HG02642 (cell line): ENCODE measurements around the gene GPT2.
A peak's percentile ranks its signal among the peaks of the same experiment; 100 is the strongest.

Experiments
- ATAC-seq: cut with Tn5 transposase; IDR thresholded peaks from one replicate; pipeline ENCODE4 v1.9.1; 2021; ENCODE audit warnings: mild to moderate bottlenecking; ENCODE audit not compliant: unreplicated experiment, poor library complexity

Gene GPT2, protein sequence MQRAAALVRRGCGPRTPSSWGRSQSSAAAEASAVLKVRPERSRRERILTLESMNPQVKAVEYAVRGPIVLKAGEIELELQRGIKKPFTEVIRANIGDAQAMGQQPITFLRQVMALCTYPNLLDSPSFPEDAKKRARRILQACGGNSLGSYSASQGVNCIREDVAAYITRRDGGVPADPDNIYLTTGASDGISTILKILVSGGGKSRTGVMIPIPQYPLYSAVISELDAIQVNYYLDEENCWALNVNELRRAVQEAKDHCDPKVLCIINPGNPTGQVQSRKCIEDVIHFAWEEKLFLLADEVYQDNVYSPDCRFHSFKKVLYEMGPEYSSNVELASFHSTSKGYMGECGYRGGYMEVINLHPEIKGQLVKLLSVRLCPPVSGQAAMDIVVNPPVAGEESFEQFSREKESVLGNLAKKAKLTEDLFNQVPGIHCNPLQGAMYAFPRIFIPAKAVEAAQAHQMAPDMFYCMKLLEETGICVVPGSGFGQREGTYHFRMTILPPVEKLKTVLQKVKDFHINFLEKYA

DNA sequence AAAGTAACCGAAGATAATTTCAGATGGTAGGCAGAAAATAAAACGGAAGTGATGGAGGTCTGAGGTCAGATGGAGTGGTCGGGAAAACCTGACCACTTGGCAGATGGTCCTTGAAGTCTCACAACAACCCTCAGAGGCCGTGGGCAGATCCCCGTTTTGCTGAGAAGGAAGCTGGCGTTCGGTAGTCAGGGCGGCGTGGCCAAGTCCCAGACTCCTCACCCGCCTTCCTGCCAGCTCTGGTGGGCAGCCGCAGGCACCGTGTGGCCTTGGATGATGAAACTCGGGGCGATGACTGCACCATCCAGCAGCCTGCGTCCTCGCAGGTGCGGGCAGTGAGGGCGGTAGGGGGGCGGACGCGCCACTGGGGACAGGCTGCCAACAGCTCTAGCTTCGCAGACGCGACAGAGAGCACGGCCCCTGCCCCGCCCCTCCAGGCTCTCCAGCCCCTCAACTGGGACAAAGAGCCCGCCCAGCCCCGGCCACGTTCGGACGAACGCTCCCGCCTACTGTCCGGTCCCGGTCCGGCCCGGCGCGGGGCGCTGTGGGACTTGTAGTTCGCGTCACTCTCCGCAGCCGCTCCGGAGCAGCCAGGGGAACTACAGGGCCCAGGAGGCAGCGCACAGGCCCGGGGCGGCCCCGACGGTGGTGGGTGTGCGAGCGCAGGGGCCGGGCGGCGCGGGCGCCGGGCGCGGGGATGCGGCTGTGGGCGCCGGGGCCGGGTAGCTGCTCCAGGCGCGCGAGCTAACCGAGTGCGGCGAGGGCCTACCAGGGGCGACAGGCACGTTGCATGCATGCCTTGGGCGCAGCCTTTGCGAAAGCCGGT lies at the start of gene GPT2:
Gene GPT2 (plus strand): TSS at position 673 of the 823 bp plus-strand sequence. CDS start 354 bp downstream, outside the sequence.
- ATAC-seq = peak; percentile 98

DNA sequence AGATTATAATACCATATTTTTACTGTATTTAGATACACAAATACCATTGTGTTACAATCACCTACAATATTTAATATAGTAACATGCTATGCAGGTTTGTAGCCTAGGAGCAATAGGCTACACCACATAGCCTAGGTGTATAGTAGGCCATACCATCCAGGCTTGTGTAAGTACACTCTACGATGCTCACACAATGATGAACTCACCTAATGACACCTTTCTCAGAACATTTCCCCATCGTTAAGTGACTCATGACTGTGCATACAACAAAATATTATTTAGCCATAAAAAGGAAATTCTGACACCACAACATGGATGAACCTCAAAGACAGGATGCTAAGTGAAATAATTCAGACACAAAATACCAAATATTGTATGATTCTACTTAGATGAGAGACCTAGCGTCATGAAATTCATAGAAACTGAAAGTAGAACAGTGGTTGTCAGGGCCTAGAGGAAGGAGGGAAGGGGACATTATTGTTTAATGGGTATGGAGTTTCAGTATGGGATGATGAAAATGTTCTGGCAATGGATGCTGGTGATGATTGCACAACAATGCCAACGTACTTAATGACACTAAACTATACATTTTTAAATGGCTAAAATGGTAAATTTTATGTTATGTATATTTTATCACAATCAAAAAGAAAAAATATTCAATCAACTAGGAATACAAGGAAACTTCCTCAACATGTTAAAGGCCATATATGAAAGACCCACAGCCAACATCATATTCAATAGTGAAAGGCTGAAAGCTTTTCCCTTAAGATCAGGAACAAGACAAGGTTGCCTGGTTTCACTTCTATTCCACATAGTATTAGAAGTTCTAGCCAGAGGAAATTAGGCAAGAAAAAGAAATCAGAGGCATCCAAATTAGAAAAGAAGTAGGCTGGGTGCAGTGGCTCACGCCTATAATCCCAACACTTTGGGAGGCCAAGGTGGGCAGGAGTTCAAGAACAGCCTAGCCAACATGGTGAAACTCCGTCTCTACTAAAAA lies 47.3 kb upstream of the GPT2 start:
- ATAC-seq = no peak

DNA sequence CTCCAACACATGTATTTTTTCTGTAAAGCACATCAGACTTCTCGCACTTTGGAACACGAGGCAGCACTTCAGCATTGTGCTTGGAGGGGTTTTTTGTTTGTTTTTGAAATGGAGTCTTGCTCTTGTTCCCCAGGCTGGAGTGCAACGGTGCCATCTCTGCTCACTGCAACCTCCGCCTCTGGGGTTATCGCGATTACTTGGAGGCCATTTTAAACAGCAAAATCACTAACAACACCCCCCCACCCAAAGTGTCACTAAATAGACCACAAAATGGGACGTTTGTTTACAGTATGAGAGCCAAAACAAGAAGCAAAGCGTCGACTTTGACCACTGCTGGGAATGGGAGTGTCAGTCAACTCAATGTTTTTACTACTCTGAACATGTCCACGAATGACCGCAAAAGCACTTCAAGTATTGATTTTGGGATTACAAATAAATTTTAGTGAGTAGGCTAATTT lies 44.1 kb upstream of the GPT2 start:
- no peak for ATAC-seq

GRCh38 chr16:46842192-46842895 lies 41.8 kb upstream of the GPT2 start:
- no peak for ATAC-seq

GRCh38 chr16:46843898-46844642 lies 40.1 kb upstream of the GPT2 start:
- no peak for ATAC-seq

- ATAC-seq = no peak
Observed at GRCh38 chr16:46844771-46845170, 39.4 kb upstream of the GPT2 start.

GRCh38 chr16:46845952-46846351 lies 38.2 kb upstream of the GPT2 start:
- ATAC-seq = no peak

- no peak for ATAC-seq
Observed at GRCh38 chr16:46848768-46849764, 35.1 kb upstream of the GPT2 start.

GRCh38 chr16:46850619-46851555 lies 33.3 kb upstream of the GPT2 start:
- ATAC-seq = peak; percentile 67

- ATAC-seq = no peak
Observed at GRCh38 chr16:46852130-46852529, 32.0 kb upstream of the GPT2 start.

DNA sequence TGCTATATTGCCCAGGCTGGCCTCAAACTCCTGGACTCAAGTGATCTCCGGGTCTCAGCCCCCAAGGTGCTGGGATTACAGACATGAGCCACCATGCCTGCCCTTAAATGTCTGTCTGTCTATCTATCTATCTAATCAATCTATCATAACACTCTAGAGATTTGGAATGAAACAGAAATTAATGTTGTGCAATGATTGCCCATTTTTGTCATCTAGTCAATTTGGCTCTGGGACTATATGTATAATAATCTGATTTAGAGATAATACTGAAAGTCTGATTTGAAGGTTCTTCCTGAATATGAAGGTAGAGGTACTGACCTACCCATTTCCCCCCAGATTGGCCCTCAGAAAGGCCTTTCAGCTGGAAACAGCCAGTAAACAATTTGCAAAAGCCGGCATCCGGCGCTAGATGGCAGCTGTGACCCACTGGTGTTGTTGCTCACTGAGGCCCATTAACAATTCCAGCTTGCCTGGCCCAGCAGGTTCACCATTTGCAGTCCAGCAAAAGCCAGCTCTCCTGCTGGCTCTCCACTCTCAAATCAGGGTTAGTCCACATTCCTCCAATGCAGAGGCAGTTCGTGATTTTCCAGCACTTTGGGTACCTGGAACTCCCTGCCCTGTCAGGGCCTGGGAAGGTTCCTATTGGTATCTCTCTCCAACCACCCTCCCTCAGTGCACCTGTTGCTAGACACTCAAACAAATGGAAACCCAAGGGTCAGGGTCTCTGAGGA lies 30.3 kb upstream of the GPT2 start:
- no peak for ATAC-seq

DNA sequence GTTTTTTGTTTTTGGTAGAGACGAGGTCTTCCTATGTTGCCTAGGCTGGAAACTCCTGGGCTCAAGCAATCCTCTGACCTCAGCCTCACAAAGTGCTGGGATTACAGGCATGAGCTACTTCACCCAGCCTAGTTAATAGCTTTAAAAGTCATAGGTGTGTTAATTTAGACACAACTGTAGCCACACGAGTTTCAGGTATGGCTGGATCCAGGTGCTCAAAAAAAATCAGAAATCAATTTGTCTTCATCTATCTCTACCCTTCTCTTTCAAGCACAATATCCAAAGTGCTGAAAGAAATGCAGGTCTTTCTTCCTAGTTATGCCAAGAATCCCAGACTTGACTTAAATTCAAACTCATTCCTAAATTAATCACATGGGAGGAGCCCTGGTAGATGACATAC lies 29.3 kb upstream of the GPT2 start:
- ATAC-seq = no peak

DNA sequence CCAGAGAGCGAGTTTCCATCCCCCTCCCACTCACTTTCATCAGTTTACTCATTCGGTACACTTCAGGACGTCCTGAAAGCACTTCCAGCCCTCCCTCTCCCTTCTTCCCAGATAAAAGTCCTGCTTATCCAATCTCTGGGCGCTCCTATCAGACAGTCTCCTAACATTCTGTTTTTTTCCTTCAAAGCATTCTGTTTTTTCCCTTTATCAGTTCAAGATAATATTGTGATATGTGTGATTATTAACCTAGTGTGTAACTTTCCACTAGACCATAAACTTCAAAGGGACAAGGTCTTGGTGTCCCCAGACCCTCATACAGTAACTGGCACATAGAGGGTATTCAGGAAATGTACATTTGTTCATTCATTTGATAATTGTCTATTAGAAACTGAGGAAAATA lies 28.8 kb upstream of the GPT2 start:
- no peak for ATAC-seq

DNA sequence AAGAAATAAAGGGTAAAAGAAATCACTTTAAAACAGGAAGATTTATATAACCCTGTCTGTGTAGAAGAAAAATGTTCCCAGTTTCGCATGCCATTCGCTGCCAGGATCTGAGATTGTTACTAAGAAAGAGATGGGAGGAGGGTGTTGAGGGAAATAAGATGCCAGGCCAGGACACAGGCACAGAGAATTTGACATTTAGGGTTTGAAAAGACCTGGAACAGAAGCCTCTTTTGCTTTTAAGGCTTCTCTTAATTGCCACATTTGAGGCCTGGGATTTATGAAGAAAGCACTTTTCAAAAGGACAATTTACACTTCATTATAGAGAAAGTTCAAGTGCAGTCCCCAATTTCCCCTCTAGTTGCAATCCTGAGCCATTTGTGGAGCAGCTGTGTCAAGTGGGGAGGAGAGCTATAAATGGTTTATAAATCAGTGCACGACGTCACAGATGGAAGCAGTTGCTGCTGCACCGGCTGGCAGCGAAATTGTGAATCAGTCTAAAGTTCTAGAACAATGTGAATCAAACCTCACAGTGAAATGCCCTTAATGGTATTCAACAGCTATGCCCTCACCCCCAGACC lies 26.7 kb upstream of the GPT2 start:
- no peak for ATAC-seq

GRCh38 chr16:46858151-46858550 lies 26.0 kb upstream of the GPT2 start:
- no peak for ATAC-seq
